Omental fat pad (tissue), 4 donors: ENCODE measurements around the gene RUFY2. TPM values are rescaled to one million over a fixed set of nuclear protein-coding genes. Genes with fewer than 3 reads are reported as not detected.

ENCODE experiments used
- ATAC-seq: fragments of 150-250 bp; one replicate; pipeline ENCODE4 v1.9.1; 2016; ENCODE audit warnings: mild to moderate bottlenecking, moderate library complexity; ENCODE audit not compliant: low FRiP score
- DNase-seq: peaks from one replicate; pipeline ENCODE4 v3.0.0-alpha.2; 2019; ENCODE audit warnings: low spot score
- total RNA-seq, 4 donors: library from RNA; depleted of rRNA; stranded (reverse); fragments of >200 nt; gene quantifications; one replicate each; pipeline ENCODE4 v1.1.0, GENCODE V29; 2016
- TF ChIP-seq, protein P1 (sequence below), 3 donors: fragments of 450-650 bp; IDR thresholded peaks; one replicate each; pipeline ENCODE4 v1.5.1; 2016 to 2017; ENCODE audit warnings: antibody characterized with exemption in 3 of 3, mild to moderate bottlenecking in 3 of 3, moderate library complexity in 2 of 3

RUFY2 gene
- total RNA-seq, 4 donors from 2014 or later, result 21.3 to 34.5 (median 22.8) TPM

- DNase-seq (no peak), ATAC-seq (no peak)
- TF ChIP-seq, protein P1, sequence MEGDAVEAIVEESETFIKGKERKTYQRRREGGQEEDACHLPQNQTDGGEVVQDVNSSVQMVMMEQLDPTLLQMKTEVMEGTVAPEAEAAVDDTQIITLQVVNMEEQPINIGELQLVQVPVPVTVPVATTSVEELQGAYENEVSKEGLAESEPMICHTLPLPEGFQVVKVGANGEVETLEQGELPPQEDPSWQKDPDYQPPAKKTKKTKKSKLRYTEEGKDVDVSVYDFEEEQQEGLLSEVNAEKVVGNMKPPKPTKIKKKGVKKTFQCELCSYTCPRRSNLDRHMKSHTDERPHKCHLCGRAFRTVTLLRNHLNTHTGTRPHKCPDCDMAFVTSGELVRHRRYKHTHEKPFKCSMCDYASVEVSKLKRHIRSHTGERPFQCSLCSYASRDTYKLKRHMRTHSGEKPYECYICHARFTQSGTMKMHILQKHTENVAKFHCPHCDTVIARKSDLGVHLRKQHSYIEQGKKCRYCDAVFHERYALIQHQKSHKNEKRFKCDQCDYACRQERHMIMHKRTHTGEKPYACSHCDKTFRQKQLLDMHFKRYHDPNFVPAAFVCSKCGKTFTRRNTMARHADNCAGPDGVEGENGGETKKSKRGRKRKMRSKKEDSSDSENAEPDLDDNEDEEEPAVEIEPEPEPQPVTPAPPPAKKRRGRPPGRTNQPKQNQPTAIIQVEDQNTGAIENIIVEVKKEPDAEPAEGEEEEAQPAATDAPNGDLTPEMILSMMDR (IDR thresholded peaks at IDR 0.05), result no peak
Observed at GRCh38 chr10:68365611-68366010, 41.5 kb downstream of the RUFY2 start.

- TF ChIP-seq, protein P1 (IDR thresholded peaks at IDR 0.05), result no peak
- no peak for DNase-seq
- no peak for ATAC-seq
Observed at GRCh38 chr10:68364101-68364886, 42.8 kb downstream of the RUFY2 start.

DNA sequence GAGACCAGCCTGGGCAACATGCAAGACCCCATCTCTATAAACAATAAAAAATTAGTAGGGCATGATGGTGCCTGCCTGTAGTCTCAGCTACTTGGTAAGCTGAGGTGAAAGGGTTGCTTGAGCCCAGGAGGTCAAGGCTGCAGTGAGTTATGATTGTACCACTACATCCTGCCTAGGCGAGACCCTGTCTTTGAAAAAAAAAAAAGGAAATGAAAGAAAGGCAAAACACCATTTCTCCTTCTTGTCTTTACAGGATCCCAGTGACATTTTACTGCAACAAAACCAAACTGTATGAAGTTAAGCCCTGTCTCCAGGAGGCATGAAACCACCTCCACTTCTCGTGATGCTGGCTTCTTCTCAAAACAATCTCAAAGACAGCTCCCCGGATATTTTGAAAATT is 44.5 kb downstream of the RUFY2 start:
- TF ChIP-seq, protein P1 (IDR thresholded peaks at IDR 0.05), result no peak
- DNase-seq (no peak), ATAC-seq (no peak)

DNA sequence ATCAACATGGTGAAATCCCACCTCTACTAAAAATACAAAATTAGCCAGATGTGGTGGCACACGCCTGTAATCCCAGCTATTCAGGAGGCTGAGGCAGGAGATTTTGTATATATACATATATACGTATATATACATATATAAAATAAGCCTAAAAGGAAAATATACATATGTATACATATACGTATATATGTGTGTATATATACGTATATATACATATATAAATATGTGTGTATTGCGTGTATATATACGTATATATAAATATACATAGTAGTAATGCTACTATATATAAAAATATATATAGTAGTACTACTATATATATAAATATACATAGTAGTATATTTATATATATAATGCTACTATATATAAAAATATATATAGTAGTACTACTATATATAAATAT is 47.9 kb downstream of the RUFY2 start:
- DNase-seq (no peak), ATAC-seq (no peak)
- TF ChIP-seq, protein P1 (IDR thresholded peaks at IDR 0.05), result no peak

GRCh38 chr10:68353537-68353936 is 53.5 kb downstream of the RUFY2 start:
- TF ChIP-seq, protein P1 (IDR thresholded peaks at IDR 0.05), result no peak
- DNase-seq (no peak), ATAC-seq (no peak)

DNA sequence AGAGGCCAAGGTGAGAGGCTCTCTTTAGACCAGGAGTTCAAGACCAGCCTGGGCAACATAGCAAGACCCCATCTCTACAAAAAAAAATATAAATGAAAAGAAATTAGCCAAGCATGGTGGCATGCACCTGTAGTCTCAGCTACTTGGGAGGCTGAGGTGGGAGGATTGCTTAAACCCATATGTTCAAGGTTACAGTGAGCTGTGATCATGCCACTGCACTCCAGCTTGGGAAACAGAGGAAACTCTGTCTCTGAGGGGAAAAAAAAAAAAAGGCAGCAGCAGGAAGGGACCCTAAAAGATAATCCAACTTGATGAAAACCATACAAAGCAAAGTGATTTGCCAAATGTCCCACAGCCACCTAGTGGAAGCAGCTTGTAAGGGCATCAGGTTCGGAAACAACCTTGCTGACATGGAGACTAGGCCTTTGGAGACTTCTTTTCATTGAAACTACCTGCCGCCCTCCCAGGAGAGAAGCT is 58.8 kb downstream of the RUFY2 start:
- no peak for ATAC-seq
- DNase-seq, result no peak
- TF ChIP-seq, protein P1 (IDR thresholded peaks at IDR 0.05), result no peak

DNA sequence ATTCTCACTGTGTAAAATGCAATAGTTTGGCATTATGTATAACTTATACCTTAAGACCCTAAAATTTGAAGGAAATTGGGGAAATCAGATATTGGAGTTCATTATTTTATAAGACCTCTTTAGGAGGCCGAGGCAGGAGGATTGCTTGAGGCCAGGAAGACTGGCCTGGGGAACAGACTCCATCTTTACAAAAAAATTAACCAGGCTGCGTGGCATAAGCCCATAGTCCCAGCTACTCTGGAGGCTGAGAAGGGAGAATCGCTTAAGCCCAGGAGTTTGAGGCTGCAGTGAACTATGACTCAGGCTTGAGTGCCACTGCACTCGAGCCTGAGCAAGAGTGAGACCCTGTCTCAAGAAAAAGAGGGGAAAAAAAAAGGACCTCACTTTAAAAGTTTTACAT is 60.3 kb downstream of the RUFY2 start:
- ATAC-seq (no peak), DNase-seq (no peak)
- TF ChIP-seq, protein P1 (IDR thresholded peaks at IDR 0.05), result no peak
